Measurements from ENCODE around the gene ACSF2. TPM values are rescaled to one million over a fixed set of nuclear protein-coding genes. Genes with fewer than 3 reads are reported as not detected.
"Not testable (repeated sequence)": the region's sequence is repeated elsewhere in the genome, so short reads cannot be mapped to it uniquely, and the experiment has no call there.

ACSF2 gene
- total RNA-seq, 4 donors from 2014 or later = 97.3 to 193 (median 143) TPM

DNA sequence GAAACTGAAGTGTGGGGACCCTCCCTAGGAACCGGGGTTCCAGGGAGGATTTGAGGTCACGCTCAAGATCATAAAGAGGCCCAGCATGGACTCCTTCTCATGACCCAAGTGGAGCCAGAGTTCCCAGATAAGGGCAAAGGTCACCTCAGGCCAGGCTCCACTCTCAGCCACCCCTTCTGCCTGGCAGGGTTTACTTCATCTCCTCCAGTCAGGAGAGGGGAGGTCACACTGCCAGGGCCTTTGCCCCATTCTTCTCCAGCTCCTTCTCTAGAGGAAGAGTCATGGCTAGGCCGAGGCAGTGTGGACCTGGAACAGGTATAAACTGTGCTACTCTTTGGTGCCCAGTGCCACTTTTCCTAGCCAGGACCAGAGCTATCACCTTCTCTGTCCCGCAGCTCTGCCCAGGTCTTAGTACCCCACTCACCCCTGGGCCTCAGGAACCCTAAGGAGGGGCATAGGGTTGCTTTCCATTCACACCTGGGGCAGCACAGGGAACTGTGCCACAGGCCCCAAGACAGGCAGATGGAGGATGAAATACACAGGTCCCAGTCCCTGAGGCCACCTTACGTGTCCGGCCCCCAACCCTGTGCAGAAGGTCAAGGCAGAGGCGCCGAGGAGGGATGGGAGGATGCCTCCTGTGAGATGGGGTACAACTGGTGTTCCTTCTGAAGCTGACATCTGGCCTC is 879 bp upstream of the ACSF2 start:
- Histone ChIP-seq H3K9me3 (no peaks in the 10 kb centered on the region), H3K36me3 (no peaks in the 10 kb centered on the region), H3K27ac (peak overlapping the region; percentile 87 to 92 (median 88)), H3K27me3 (no peaks in the 10 kb centered on the region), H3K4me1 (peaks cover 49 to 75% of the 10 kb centered on the region in 2 donors), H3K4me3 (replicated peaks in 1 of 3) (peak overlapping the region in 1 of 3 donors; percentile 56)
- TF ChIP-seq CTCF (IDR thresholded peaks at IDR 0.05) (no peak), POLR2A (IDR thresholded peaks at IDR 0.05) (no peak)
- no peak for DNase-seq
- intact Hi-C loops (cut with DNase I) = no loop called here
- WGBS, 2 donors = 76 to 91% methylated on average over 8 of the region's 8 CpGs

DNA sequence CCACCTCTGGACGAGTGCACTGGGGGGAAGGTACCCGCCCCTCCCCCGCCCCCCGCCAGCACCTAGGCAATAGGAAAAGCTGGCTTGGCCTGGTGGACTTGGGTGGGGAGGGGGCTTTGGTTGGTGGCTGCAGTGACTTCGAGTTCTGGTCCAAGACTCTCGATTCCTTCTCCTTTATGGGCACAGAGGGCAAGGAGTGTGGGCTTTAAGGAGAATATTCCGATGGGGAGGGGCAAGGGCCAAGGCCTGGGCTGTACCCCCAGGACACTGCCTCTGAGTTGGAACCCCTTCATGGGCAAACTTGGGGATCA is 409 bp downstream of the ACSF2 start:
- WGBS, 2 donors = 0 to 4% methylated on average over 7 of the region's 7 CpGs
- intact Hi-C loops (cut with DNase I) = no loop called here
- H3K4me1 ChIP-seq = peaks cover 62 to 78% of the 10 kb centered on the region in 2 donors

DNA sequence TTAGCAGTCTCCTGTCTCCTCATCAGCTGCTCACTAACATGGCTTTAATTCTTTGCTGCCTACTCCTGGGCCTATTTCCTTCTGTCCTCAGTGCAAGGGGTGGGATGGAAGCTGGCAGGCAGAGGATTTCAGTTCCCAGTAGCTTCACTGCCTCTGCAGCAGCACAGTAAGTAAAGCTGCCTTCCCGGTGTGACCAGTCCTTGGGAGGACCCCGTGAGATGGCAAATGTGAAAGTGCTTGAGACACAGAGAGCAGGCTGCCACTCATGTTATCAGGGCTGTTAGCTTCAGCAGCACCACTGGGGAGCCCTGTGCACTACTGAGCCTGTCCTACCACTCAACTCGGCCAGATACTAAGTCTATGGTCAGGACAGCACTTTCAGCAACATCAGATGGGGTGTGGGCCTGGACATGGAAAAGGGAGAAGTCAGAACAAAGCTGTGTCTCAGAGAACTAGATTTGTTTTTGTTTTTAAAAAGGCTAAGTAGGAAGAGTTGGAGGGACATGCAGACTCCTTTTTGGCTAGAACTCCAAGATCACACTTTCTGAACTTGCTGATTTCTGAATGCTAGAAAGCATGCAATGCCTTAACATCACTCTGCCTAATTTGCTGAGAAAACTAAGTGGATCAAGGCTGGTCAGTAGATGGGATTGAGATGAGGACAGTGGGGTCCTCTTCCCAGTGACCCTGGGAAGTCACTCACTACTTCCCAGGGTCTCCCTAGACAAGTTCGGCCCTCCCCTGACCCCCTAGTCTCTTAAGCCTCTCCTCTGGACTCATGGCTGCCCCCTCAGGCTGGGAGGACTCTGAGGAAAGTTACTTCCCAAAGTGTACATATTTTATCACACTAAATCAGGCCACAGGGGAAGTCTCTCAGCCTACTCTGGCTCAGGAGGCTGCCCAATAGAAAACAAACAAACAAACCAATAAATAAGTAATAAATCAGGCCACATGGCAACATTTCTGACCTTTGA is 1.1 kb downstream of the ACSF2 start:
- no peaks in the 10 kb centered on the region for H3K27me3 ChIP-seq
- WGBS, 2 donors = 11 to 23% methylated on average over 2 to 4 of the region's 4 CpGs
- H3K9me3 ChIP-seq = no peaks in the 10 kb centered on the region
- peak overlapping the region; percentile 87 to 92 (median 88) for H3K27ac ChIP-seq
- peaks cover 68 to 78% of the 10 kb centered on the region in 2 donors for H3K4me1 ChIP-seq
- no peaks in the 10 kb centered on the region for H3K36me3 ChIP-seq
- intact Hi-C loops (cut with DNase I) = no loop called here
- peak overlapping the region; percentile 19 to 56 (median 54) for H3K4me3 ChIP-seq (replicated peaks in 1 of 3)
- TF ChIP-seq POLR2A (IDR thresholded peaks at IDR 0.05) (peak in 1 of 2 donors; percentile 33), CTCF (IDR thresholded peaks at IDR 0.05) (peak in 2 of 6 experiments; percentile 7 to 18)
- peak; percentile 77 to 80 for DNase-seq

More for the DNA sequence above, 409 bp downstream of the ACSF2 start:
- TF ChIP-seq CTCF (IDR thresholded peaks at IDR 0.05) (no peak), POLR2A (IDR thresholded peaks at IDR 0.05) (no peak)
- Histone ChIP-seq H3K36me3 (no peaks in the 10 kb centered on the region), H3K27me3 (no peaks in the 10 kb centered on the region), H3K4me3 (replicated peaks in 1 of 3) (peak overlapping the region; percentile 19 to 56 (median 54)), H3K27ac (peak overlapping the region; percentile 87 to 92 (median 88)), H3K9me3 (no peaks in the 10 kb centered on the region)
- peak in 1 of 2 donors; percentile 12 for DNase-seq

- DNase-seq = peak; percentile 90 to 92
- H3K27ac ChIP-seq = peak overlapping the region; percentile 76 to 92 (median 88)
- H3K4me3 ChIP-seq (replicated peaks in 1 of 3); H3K36me3 ChIP-seq; H3K27me3 ChIP-seq; H3K9me3 ChIP-seq; intact Hi-C loops (cut with DNase I): not testable (repeated sequence)
- 39 to 45% methylated on average over 6 of the region's 6 CpGs for WGBS, 2 donors
- peak in 1 of 2 donors; percentile 33 for TF ChIP-seq POLR2A (IDR thresholded peaks at IDR 0.05)
- H3K4me1 ChIP-seq = peaks cover 75 to 83% of the 10 kb centered on the region in 2 donors
These were observed 2.1 kb downstream of the ACSF2 start for GRCh38 chr17:50428126-50428525.

DNA sequence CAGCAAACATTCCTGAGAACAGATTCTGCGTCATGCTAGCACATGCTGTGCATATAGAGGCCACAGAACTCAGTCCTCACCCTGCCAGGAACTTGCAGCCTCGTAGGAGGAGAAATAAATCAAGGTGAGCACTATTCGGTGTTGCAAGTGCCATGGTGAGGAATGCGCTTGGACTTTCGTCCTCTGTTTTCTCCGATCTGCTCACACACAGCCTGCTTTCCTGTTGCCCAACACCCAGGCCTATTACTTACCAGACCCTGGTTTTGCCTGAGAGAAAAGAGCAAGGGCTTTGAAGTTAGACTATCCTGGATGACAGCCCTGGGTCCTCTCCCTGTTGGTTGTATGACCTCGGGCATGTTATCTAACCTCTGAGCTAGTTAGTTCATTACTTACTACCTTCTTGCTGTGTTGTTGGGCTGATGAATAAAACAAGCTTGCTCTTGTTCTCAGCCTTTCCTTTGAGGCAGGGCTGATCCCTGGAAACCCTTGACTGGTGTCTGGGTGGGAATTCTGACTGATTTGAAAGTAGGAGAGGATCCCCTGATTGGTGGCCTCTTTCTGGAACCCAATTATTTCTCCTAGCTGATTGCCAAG is 2.9 kb downstream of the ACSF2 start:
- WGBS, 2 donors = 57 to 72% methylated on average over 7 of the region's 7 CpGs
- Histone ChIP-seq H3K4me3 (replicated peaks in 1 of 3) (no peak overlapping the region), H3K36me3 (no peaks in the 10 kb centered on the region), H3K4me1 (peaks cover 71 to 77% of the 10 kb centered on the region in 2 donors), H3K27me3 (no peaks in the 10 kb centered on the region), H3K27ac (peak overlapping the region; percentile 76 to 92 (median 88)), H3K9me3 (no peaks in the 10 kb centered on the region)
- intact Hi-C loops (cut with DNase I) = no loop called here
- peak; percentile 18 to 20 for DNase-seq
- TF ChIP-seq CTCF (IDR thresholded peaks at IDR 0.05) = no peak
- TF ChIP-seq POLR2A (IDR thresholded peaks at IDR 0.05) = no peak

Data from thyroid gland (tissue), 4 donors.